ENCODE measurements around the gene P4HA2.

The P4HA2 gene

DNA sequence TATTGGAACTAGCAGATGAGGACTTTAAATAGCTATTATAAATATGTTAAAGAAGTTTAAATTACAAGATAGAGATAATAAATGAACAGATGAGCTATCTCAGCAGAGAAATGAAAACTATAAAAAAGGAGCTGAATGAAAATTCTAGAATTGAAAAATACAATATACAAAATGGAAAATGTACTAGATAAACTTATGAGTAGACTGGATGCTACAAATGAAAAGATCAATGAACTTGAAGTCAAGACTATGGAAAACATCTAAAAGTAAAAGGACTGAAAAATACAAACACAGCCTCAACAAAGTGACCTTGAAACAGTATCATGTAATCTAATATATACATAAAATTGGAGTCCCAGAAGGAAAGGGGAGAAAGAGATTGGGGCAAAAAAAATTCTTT is 19.2 kb upstream of the P4HA2 start:
- DNase-seq = no peak

DNA sequence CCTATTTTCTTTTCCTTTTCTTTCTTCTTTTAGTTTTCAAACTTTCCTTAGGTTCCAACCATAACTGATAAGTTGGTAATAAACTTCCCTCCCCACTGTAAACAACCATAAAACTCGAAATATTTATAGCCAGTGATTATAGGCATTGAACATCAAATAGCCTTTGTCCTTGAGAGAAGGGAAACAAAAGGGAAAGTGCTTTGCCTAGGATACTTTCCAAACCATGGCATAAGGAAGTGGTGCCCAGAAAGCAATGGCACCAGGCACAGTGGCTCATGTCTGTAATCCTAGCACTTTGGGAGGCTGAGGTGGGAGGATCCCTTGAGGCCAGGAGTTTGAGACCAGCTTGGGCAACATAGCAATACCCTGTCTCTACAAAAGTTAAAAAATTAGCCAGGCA is 17.9 kb upstream of the P4HA2 start:
- DNase-seq = no peak

DNA sequence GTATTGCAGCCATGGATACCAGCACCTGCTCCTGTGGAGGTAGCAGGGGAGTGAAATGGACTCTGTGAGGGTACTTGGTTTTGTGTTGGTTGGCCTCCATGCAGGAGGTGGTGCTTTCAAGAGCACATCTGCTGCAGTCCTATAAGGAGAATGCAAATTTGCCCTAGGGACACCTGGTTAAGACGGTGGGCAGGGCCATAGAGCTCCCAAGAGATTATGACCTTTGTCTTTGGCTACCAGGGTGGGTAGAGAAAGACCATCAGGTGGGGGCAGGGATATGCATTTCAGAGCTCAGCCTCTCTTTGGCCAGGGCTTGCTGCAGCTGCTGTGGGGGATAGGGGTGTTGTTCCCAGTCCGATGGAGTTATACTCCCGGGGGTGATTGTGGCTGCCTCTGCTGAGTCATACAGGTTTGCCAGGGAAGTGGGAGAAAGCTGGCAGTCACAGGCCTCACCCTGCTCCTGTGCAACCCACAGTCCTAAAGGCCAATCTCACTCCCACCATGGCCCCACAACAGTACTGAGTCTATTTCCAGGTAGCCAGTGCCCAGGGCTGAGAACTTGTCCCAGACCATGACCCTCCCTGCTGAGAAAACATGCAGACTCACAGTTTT is 15.8 kb upstream of the P4HA2 start:
- no peak for DNase-seq

DNA sequence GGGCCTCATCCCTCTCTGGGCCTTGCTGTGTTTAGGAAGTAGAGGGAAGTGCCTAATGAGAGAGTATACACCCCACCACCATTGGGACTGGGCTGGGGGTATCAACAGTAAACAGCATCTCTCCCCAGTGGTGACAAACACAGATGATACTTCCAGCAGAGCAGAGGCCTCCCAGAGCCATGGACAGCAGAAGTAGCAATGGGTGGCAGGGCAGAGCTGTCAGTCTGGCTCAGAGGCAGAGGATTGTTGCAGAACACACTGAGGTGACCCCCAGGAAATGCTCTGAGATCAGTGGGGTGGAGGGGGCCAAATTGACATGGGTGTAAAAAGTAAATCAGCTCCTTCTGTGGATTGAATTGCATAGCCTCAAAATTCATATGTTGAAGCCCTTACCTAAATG is 12.1 kb upstream of the P4HA2 start:
- DNase-seq = no peak

DNA sequence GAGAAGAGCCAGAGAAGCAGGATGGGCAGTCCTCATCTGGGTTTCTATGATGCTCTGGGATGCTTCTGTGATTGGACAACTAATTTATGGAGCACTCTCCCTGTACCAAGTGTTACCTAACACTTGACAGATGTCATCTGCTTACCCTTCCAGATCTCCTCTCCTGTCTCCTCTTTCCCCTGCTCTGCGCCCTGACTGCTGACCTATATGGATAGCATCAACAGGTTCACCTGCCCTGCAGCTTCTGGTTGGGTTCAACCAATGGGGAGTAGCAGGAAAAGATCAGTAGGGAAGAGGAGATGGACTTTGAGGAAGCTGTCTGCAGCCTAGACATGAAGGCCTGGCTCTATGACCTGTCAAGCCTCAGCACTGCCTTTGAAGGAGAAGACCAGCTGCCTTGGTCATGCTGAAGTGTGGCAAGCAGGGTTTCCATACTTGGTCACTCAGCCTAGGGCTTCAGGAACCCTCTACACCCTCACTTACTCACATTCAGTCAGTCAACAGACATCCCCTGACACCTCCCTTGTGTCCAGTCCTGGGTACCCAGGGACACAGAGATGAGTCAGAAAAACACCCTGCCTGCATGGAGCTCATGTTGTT is 11.3 kb upstream of the P4HA2 start:
- DNase-seq = no peak

DNA sequence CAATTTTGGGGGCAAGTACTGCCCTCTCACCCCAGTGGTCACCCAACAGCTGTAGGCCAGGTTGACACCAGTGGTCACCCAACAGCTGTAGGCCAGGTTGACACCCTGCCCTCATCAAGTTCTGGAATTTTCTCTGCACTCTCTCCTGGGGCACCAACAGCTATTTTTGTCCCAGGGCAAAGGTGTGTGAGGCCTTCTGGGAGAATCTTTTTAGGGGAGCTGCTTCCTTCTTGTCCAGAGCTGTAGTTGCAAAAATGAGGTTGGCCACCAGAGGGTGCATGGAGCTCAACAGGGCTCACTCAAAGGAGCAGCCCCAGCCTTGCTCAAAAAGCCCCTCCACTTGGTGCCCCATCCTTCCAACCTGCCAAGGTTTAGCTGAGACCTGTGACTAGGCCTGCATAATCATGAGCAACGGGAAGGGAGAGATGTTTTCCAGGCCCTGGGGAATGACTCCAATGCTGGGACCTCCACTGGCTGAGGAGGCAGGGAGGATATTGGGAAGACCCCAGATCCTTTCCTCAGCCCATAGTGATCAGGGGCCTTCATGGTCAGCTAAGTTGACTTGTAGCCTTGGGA is 10.6 kb upstream of the P4HA2 start:
- peak; percentile 7 for DNase-seq

DNA sequence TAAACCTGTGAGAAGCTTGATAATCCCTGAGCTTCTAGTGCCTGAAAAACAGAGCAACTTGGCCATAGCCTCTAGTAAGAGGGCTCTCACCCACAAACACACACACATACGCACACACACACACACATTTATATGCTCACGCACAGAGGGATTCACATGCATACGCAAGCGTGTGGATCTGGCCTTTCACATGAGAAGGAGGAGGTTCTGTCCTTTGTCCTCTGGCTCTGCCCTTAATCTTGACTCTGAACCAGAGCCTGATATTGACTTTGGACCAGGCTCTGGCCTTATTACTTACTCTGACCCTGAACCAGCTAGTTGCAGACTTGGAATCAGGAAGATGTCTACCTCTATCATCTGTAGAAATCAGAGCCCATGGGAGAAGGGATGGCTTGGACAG is 10.0 kb upstream of the P4HA2 start:
- DNase-seq = no peak

DNA sequence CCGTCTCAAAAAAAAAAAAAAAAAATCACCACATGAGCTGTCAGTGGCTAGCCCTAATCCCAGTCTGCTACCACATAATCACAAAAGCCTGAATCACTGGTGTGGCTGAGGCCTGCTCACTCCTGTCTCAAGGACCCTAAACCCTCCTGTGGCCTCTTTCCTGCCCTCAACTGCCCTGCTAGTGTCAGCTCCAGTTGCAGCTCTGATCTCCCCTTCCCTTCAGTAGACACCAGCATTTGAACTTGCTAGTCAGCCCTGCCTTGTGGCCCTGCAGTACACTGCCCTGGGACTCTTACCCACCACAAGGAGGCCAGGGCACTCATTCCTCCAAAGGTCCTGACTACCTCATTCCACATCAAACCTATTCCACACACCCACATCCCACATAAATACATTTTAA is 9.5 kb upstream of the P4HA2 start:
- DNase-seq = no peak

DNA sequence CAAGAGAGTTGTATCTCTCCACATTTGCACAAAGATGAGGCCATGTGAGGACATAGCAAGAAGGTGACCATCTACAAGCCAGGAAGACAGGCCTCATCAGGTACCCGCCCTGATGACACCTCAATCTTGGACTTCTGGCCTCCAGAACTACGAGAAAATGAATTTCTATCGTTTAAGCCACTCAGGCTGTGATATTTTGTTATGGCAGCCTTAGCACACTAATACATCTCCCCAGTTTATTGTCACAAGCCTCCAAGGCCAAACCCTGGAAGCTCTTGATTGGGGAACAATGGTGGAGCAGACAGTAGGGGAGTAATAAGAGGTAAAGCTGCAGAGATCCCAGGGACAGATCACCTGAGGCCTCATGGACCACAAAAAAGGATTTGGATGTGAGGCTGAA is 7.7 kb upstream of the P4HA2 start:
- DNase-seq = no peak

DNA sequence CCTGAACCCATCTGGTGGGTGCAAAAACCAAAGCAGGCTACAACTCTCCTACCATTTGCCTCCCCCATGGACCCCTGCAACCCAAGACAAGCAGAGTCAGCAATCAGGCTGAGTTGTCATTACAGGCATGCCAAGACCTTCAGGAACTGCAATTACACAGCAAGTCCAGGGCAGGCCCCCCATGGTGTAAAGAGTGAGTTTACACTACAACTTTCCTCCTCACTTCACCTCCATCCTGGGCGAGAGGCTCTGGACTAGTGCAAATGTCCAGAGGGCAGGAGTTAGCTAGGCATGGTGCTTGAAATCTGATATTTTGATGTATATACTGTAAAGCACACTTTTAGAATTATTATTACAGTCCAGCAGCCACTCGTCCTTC is 7.0 kb upstream of the P4HA2 start:
- no peak for DNase-seq

DNA sequence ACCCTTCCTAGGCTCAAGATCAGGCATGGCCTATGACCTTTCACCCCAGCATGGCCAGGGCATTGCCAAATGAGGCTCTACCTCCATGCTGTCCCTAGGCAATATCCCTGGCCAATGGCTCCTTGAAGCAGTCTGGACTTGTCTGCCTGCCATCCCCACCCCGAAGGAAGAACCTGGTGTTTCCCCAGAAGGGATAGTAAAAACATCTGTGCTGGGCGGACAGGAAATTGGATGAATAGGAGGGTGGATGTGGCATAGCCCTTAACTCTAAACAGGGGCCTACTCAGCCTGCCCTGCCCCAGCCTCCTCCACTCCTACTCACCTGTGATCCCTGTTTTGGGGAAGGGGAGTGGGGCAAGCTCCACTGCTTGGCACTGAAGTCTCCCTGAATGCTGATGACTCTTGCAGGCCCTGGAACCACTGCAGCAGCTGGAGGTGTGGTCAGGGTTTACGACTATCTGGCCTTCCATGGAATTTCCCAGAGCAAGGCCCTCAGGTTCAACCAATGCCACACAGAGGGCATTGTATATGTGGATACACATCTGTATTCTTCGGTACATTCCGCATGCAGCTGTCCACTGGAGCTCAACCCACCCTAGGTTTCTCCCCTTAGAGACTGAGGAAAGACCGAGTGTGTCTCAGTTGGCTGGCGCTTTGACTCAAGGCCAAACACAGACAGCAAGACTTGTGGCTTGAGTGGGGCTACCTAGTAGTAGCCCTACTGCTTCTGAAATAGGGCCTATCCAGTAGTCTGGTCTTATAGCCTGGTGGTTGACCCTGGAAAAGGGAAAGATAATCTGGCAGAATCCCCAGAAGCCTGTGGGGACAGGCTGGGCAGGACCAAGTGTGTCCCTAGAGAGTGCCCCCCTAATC is 6.4 kb upstream of the P4HA2 start:
- DNase-seq = no peak

DNA sequence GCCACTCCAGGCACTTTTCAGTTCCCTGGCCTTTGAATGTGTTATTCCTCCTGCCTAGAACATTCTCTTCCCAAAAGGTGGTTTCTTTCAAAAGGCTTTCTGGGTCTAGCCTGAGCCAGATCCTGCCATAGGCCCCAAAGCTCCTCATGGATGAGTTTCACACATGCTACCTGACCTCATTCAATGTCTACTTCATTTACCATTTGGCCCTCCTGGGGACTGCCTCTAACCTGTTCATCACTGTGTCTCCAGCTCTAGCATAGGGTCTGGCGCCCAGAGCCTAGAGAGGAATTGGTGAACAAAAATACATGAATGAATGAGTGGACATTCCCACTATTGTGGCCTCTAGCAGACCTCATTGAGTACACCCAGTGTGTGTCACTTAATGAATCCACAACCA is 5.4 kb upstream of the P4HA2 start:
- DNase-seq = no peak

DNA sequence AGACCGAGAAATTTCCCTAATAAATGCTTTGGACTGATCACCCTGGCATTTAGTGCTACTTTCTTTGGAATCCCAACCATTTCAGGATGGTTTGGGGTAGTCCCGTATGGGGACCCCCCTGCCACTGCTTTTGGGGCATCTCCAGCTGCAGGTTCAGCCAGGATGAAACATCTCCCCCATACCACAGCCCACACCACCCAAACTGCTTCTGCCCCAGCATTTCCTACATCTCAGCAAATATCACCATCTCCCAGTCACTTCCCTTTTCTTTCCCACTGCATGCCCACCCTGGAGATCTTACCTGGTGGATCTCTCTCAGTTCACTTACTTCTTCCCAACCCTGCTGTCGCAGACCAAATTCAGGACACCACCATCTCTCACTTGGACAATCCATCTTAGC is 4.8 kb upstream of the P4HA2 start:
- no peak for DNase-seq

DNA sequence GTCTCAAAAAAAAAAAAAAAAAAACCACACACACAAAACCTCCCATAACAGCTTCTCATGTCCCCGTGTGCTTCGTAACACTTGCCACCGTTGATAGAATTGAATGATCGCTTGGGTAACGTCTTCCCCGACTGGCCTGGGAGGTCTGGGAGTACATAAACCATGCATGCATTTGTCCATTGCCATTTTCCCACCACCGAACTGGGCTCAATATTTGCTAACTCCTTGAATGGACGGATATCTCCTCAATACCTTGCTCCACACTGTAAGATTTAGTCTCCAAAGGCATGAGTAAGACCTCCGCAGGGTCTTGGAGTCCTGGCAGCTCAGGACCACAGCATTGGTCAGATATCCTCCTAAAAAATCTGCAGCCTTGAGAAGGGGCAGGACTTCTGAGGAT is 3.2 kb upstream of the P4HA2 start:
- no peak for DNase-seq

DNA sequence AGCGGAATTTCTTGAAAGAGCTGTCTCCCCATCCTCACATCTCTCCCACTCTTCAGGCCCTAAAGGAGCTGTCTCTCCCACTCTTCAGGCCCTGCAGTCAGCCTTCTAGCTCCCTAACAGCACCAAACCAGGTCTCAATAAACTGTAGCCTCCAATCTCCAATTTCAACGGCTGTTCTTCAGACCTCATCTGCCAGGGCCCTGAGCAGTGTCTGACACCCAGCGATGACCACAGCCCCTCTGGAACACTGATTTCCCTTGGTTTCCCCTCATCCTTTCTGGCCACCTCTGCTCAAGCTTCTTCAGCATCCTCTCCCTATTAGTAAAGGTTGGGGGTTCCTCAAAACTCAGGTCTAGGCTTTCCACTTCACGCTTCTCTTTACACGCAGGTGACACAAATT is 1.6 kb upstream of the P4HA2 start:
- no peak for DNase-seq

DNA sequence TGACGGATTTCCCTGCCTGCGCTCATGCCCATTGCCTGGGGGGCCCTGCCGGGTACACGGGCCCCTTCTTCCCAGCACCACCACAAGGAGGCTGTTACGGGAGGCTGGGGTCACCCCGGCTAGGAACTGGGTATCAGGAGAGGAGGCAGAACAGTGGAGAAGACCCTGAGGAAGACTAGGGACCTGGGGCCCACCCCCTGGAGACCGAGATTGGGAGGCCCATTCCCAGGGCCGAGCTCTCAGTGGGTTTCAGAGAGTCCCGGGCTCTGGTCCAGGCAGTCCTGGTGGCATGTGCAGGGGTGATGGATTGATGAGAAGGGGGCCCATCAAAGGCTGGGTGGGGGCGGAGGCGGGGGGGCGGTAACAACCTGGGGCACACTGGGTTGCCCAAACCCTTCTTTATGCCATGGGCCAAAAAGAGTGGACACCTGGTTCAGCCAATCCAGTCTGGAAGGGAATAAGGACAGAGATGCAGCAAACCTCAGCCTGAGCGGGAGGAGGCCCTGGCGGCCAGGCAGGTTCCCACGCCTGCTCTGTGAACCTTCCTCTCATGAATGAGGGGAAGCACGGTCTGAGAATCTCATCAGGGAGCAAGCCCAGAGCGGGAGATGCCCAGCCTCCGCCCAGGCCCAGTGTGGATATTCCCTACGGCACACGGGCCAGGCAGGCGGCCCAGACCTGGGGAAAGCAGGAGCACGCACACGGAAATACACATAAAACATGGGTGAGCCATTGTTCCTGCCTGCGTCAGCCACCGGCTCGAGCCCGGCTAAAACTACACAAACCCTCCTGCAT is 785 bp upstream of the P4HA2 start:
- DNase-seq = no peak

DNA sequence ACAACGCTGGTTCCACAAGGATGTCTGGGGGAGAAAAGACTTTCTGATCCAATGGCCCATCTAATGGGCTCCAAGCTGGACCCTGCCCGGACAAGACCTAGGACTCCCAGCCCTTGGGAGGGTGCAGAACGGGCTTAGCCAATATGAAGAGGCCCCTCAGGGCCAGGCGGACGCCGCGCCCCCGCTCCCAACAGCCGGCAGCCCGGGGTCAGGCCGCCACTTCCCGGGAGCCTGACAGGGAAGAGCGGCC is 493 bp downstream of the P4HA2 start:
- DNase-seq = no peak

DNA sequence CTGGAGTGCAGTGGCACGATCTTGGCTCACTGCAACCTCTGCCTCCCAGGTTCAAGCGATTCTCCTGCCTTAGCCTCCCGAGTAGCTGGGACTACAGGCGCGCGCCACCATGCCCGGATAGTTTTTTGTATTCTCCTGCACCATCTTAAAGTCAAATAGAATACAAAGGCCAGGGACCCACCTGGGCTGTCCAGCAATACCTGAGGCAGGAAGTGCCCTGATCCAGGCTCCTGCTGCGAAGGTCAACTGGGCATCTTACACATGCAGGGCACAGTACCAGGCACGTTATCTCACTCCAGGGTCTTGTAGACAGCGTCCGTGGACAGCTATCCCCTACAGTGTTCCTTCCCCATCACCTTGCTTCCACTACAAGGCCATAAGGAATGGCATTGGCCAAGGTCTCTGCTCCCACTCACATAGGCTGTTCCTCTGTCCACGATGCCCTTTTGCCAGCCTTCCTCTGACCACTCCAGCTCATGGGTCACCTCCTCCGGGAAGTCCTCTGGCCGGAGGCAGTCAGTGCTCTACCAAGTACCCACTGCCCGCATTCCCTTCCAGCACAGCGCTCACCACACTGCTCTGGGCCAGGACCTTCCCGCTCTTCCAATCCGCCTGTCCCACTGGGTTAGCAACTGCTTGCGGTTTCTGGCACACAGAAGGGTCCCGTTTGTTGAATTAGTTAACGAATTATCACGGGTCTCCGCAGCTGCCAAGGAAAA is 978 bp downstream of the P4HA2 start:
- no peak for DNase-seq

DNA sequence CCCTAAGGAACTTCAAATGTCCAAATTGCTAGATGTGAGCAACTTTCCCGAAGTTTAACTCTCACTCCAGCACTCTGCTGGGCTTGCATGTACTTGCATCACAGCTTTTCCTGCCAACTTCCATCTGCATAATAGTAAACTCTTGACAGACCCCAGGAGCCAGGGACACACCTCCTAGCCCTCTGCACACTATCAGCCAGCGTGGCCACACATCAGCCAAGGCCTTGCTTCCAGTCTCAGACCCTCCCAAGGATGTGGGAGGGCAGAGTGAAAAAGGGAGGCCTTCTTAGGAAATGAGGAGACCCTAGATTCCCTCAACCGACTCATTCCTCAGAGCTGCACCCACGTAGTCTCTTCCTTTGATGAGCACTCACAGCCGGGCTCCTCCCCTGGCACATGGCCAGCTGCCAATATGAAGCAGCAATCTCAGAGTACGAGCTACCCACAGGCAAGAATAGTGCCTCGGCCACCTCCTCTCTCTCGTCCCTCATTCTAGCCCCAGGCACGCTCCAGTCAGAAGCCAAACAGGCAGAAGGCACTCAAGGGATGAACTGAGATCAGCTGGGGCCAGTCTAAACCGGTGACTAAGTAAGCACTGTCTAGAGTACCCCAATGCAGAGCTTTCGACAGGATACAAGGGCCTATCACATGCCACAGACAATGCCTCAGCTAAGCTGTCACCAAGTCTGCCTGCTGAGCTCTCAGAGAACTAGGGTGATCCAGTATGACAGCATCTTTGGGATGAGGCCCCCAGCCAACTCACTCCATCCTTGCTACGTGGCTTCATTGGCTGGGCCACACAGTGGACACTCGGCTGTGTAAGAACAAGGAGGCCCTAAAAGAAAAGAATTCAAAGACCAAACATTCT is 2.3 kb downstream of the P4HA2 start:
- DNase-seq = peak; percentile 22

DNA sequence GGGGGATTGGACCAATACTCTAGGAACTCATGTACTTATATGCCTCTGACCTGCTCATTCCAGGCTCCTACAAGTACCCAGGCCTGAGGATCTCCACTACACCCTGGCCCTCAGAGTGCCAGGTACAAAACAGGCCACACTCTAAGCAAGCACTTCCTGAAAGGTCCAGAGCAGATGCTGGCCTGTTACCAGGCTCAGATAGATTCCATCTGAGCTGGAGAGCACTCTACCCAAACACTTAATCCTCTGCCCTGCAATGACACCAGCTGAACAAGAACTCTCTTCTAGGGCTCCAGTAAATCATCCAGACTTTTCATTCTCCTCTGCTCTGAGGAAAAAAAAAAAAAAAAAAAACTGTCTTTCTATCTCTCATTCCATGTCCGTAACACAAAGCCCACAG is 2.9 kb downstream of the P4HA2 start:
- no peak for DNase-seq

DNA sequence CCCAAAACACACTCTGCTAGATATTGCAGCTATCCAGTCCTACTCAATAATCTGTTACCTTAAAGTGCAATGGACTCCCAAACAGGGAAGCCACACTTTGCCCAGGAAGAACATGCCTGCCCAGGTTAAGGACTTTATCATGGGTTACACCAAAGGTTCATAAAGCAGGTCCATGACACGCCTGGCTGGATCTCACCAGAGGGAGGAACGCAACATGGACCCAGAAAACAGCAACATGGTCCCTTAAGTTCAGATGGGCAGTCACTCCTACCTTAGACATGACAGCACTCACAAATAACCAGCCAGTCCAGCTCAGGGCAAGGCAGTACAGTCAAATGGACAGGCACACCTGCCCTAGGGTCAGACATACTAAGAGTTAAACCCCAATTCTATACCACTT is 3.8 kb downstream of the P4HA2 start:
- no peak for DNase-seq

DNA sequence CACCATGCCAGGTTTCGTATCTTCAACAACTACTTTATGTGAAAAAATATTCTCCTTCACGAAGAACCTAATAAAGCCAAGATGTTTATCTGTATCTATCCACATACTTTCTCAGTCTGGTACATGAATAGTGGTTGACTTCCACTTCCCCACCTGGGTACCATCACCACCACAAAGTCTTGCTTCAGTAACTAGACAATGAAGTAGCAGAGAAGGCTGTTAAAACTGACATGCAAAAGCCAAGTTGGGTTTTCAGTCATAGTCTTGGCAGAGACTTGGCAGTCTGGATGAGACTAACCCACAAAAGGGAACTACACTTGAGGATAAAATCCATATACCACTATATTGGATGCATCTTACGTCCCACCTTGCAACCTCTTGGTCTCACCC is 5.0 kb downstream of the P4HA2 start:
- no peak for DNase-seq
